Measurements from ENCODE around the gene BAHCC1.

The BAHCC1 gene

GRCh38 chr17:81365148-81365600, 30.1 kb upstream of the BAHCC1 start:
- Histone ChIP-seq H3K27ac (ENCODE audit: low read depth, low read length, poor library complexity, severe bottlenecking) (no peak overlapping the region), H3K9ac (ENCODE audit: low read length) (no peak overlapping the region), H3K27me3 (ENCODE audit: insufficient read depth, low read length) (no peaks in the 10 kb centered on the region; the same call in 1 of the 2 replicates), H3K4me3 (ENCODE audit: low read depth, low read length, poor library complexity, severe bottlenecking) (no peak overlapping the region), H3K9me3 (ENCODE audit: low read length) (no peaks in the 10 kb centered on the region), H3F3A (ENCODE audit: insufficient read depth, low read length) (no peaks in the 10 kb centered on the region), H3K79me2 (ENCODE audit: insufficient read depth, low read length) (no peaks in the 10 kb centered on the region), H4K20me1 (ENCODE audit: insufficient read depth, low read length) (no peaks in the 10 kb centered on the region), H3K4me1 (ENCODE audit: insufficient read depth, low read length, severe bottlenecking) (no peaks in the 10 kb centered on the region), H3K36me3 (ENCODE audit: insufficient read depth, low read length) (no peaks in the 10 kb centered on the region), H3K9me2 (ENCODE audit: low read depth, low read length) (no peaks in the 10 kb centered on the region), H2AFZ (ENCODE audit: low read length) (no peak overlapping the region), H3K4me2 (ENCODE audit: low read length) (no peak overlapping the region)
- TF ChIP-seq CTCF (IDR thresholded peaks at IDR 0.05; ENCODE audit: low read length) (no peak), EZH2 (IDR thresholded peaks at IDR 0.05; ENCODE audit: borderline replicate concordance, low read length) (no peak)

- TF ChIP-seq CTCF (IDR thresholded peaks at IDR 0.05; ENCODE audit: low read length) (no peak), EZH2 (IDR thresholded peaks at IDR 0.05; ENCODE audit: borderline replicate concordance, low read length) (no peak)
- no peak overlapping the region for H3K27ac ChIP-seq (ENCODE audit: low read depth, low read length, poor library complexity, severe bottlenecking)
- no peak overlapping the region for H3K4me3 ChIP-seq (ENCODE audit: low read depth, low read length, poor library complexity, severe bottlenecking)
- no peaks in the 10 kb centered on the region for H3K4me1 ChIP-seq (ENCODE audit: insufficient read depth, low read length, severe bottlenecking)
- H3K4me2 ChIP-seq (ENCODE audit: low read length), result no peak overlapping the region
- no peaks in the 10 kb centered on the region for H4K20me1 ChIP-seq (ENCODE audit: insufficient read depth, low read length)
- H3F3A ChIP-seq (ENCODE audit: insufficient read depth, low read length), result no peaks in the 10 kb centered on the region
- no peak overlapping the region for H2AFZ ChIP-seq (ENCODE audit: low read length)
- H3K9me3 ChIP-seq (ENCODE audit: low read length), result no peaks in the 10 kb centered on the region
- no peaks in the 10 kb centered on the region for H3K36me3 ChIP-seq (ENCODE audit: insufficient read depth, low read length)
- H3K27me3 ChIP-seq (ENCODE audit: insufficient read depth, low read length), result no peaks in the 10 kb centered on the region; the same call in 1 of the 2 replicates
- H3K79me2 ChIP-seq (ENCODE audit: insufficient read depth, low read length), result no peaks in the 10 kb centered on the region
- no peak overlapping the region for H3K9ac ChIP-seq (ENCODE audit: low read length)
- no peaks in the 10 kb centered on the region for H3K9me2 ChIP-seq (ENCODE audit: low read depth, low read length)
Observed at GRCh38 chr17:81365601-81366585, 29.4 kb upstream of the BAHCC1 start.

- no peaks in the 10 kb centered on the region; the same call in 1 of the 2 replicates for H3K27me3 ChIP-seq (ENCODE audit: insufficient read depth, low read length)
- H3K4me1 ChIP-seq (ENCODE audit: insufficient read depth, low read length, severe bottlenecking), result no peaks in the 10 kb centered on the region
- no peak overlapping the region for H3K27ac ChIP-seq (ENCODE audit: low read depth, low read length, poor library complexity, severe bottlenecking)
- no peaks in the 10 kb centered on the region for H3K9me2 ChIP-seq (ENCODE audit: low read depth, low read length)
- H3K4me3 ChIP-seq (ENCODE audit: low read depth, low read length, poor library complexity, severe bottlenecking), result no peak overlapping the region
- no peak overlapping the region for H2AFZ ChIP-seq (ENCODE audit: low read length)
- TF ChIP-seq CTCF (IDR thresholded peaks at IDR 0.05; ENCODE audit: low read length) (no peak), EZH2 (IDR thresholded peaks at IDR 0.05; ENCODE audit: borderline replicate concordance, low read length) (no peak)
- H3K9me3 ChIP-seq (ENCODE audit: low read length), result no peaks in the 10 kb centered on the region
- H3K9ac ChIP-seq (ENCODE audit: low read length), result no peak overlapping the region
- no peaks in the 10 kb centered on the region for H3K36me3 ChIP-seq (ENCODE audit: insufficient read depth, low read length)
- no peak overlapping the region for H3K4me2 ChIP-seq (ENCODE audit: low read length)
- H3F3A ChIP-seq (ENCODE audit: insufficient read depth, low read length), result no peaks in the 10 kb centered on the region
- no peaks in the 10 kb centered on the region for H4K20me1 ChIP-seq (ENCODE audit: insufficient read depth, low read length)
- H3K79me2 ChIP-seq (ENCODE audit: insufficient read depth, low read length), result no peaks in the 10 kb centered on the region
Observed at GRCh38 chr17:81366648-81367047, 28.6 kb upstream of the BAHCC1 start.

Data from OCI-LY1 (cell line).